CD4-positive, alpha-beta T cell treated with Interleukin-6 for 4 hours (primary cell): ENCODE results near the gene TMX4.

ENCODE experiments used
- DNase-seq: peaks from one replicate; pipeline ENCODE4 v3.0.0-alpha.2; 2020; ENCODE audit warnings: mixed read lengths

TMX4 gene

GRCh38 chr20:8012724-8013123 is 6.8 kb downstream of the TMX4 start:
- DNase-seq: no peak

- DNase-seq: no peak
Measured at GRCh38 chr20:8008733-8009132, 10.8 kb downstream of the TMX4 start.

- no peak for DNase-seq
Measured at GRCh38 chr20:8007490-8007889, 12.1 kb downstream of the TMX4 start.

GRCh38 chr20:8005575-8006366 is 13.8 kb downstream of the TMX4 start:
- no peak for DNase-seq

GRCh38 chr20:8005033-8005432 is 14.5 kb downstream of the TMX4 start:
- DNase-seq: no peak

- DNase-seq: no peak
Measured at GRCh38 chr20:8002056-8002455, 17.5 kb downstream of the TMX4 start.

- no peak for DNase-seq
Measured at GRCh38 chr20:8000796-8001195, 18.8 kb downstream of the TMX4 start.

- no peak for DNase-seq
Measured at GRCh38 chr20:7996898-7997297, 22.7 kb downstream of the TMX4 start.

- no peak for DNase-seq
Measured at GRCh38 chr20:7994809-7995208, 24.8 kb downstream of the TMX4 start.

GRCh38 chr20:7993703-7994102 is 25.9 kb downstream of the TMX4 start:
- no peak for DNase-seq

- DNase-seq: no peak
Measured at GRCh38 chr20:7993238-7993637, 26.3 kb downstream of the TMX4 start.

GRCh38 chr20:7990385-7990784 is 29.2 kb downstream of the TMX4 start:
- no peak for DNase-seq

- DNase-seq: no peak
Measured at GRCh38 chr20:7989379-7989778, 30.2 kb downstream of the TMX4 start.

GRCh38 chr20:7985916-7986315 is 33.6 kb downstream of the TMX4 start:
- DNase-seq: no peak

GRCh38 chr20:7984192-7984591 is 35.4 kb downstream of the TMX4 start:
- no peak for DNase-seq

GRCh38 chr20:7981374-7981773 is 38.2 kb downstream of the TMX4 start:
- no peak for DNase-seq

GRCh38 chr20:7980332-7981046 is 39.1 kb downstream of the TMX4 start:
- DNase-seq: no peak

GRCh38 chr20:7977709-7978108 is 41.9 kb downstream of the TMX4 start:
- no peak for DNase-seq

GRCh38 chr20:7975851-7976414 is 43.6 kb downstream of the TMX4 start:
- no peak for DNase-seq

GRCh38 chr20:7974785-7975435 is 44.7 kb downstream of the TMX4 start:
- DNase-seq: no peak

- no peak for DNase-seq
Measured at GRCh38 chr20:7971536-7972280, 47.9 kb downstream of the TMX4 start.

- DNase-seq: no peak
Measured at GRCh38 chr20:7967199-7967844, 52.2 kb downstream of the TMX4 start.
